K562 (cell line): Measurements from ENCODE around the gene WBP1. TPM values are rescaled to one million over a fixed set of nuclear protein-coding genes. Genes with fewer than 3 reads are reported as not detected.

ENCODE experiments used
- CBX5 ChIP-seq: IDR thresholded peaks from 2 replicates; pipeline ENCODE4 v1.6.1; 2014; ENCODE audit warnings: low read depth, borderline replicate concordance
- EP400 ChIP-seq: fragments of 450-650 bp; IDR thresholded peaks from 2 replicates; pipeline ENCODE4 v1.6.1; 2017; ENCODE audit warnings: antibody characterized with exemption, mild to moderate bottlenecking, moderate library complexity
- NFRKB ChIP-seq: fragments of 450-650 bp; IDR thresholded peaks from 2 replicates; pipeline ENCODE4 v1.6.1; 2016; ENCODE audit warnings: low read depth
- RBFOX2 ChIP-seq: fragments of 200-400 bp; formaldehyde crosslinking; IDR thresholded peaks from 2 replicates; pipeline ENCODE4 v1.6.1; 2017; ENCODE audit warnings: low read depth, mild to moderate bottlenecking, low read length, moderate library complexity
- SIN3B ChIP-seq: fragments of 450-650 bp; IDR thresholded peaks from 2 replicates; pipeline ENCODE4 v1.6.1; 2017; ENCODE audit warnings: low read depth, mild to moderate bottlenecking, moderate library complexity
- SMAD4 ChIP-seq: fragments of 250-450 bp; sonication (Bioruptor Pico); conservative IDR thresholded peaks from 2 replicates; pipeline ENCODE4 v1.8.0; 2021; ENCODE audit warnings: inconsistent platforms, mild to moderate bottlenecking, moderate library complexity
- polyA plus RNA-seq, 8 experiments: library from polyadenylated mRNA; depleted of rRNA in 4 of 8; stranded (reverse) in 5 of 8; unstranded in 3 of 8; fragments of >200 nt; fragmentation: Nextera tagmentation in 2 of 8; fragmentation: Illumina TruSeq in 1 of 8; extraction: Ambion mirVana in 2 of 8; extraction: Trizol in 1 of 8; gene quantifications; 2 replicates each; pipeline versions ENCODE4 v1.2.1 to v1.2.3, GENCODE V29; 2011 to 2014; ENCODE audit warnings: inconsistent platforms in 1 of 8, missing spikeins in 1 of 8
- total RNA-seq, 7 experiments: library from RNA; depleted of rRNA in 6 of 7; stranded (reverse); fragments of >200 nt in 6 of 7; fragmentation: Illumina TruSeq in 2 of 7; extraction: Trizol in 2 of 7; gene quantifications; 2 replicates each; pipeline versions ENCODE4 v1.2.1 to v1.2.3, GENCODE V29; 2011 to 2021; ENCODE audit warnings: low replicate concordance in 1 of 7
- TF ChIP-seq, protein P1 (sequence below), 3 experiments: IDR thresholded peaks in 2 of 3; conservative IDR thresholded peaks in 1 of 3; 2 replicates each; pipeline ENCODE4 v1.5.1; 2011 to 2012; ENCODE audit warnings: low read length in 3 of 3, mild to moderate bottlenecking in 3 of 3, control low read depth in 2 of 3, improper control_type of control experiment in 1 of 3, inconsistent platforms in 1 of 3, low read depth in 1 of 3, mixed read lengths in 1 of 3, moderate library complexity in 1 of 3; ENCODE audit not compliant: insufficient read depth in 2 of 3
- TF ChIP-seq, protein P2 (sequence below), 2 experiments: IDR thresholded peaks; 2 replicates each; pipeline ENCODE4 v1.6.1; 2011; ENCODE audit warnings: borderline replicate concordance in 1 of 2, control low read depth in 1 of 2, low read depth in 1 of 2, low read length in 1 of 2, mild to moderate bottlenecking in 1 of 2, mixed read lengths in 1 of 2, moderate library complexity in 1 of 2; ENCODE audit not compliant: insufficient read depth in 1 of 2, insufficient read length in 1 of 2, poor library complexity in 1 of 2, severe bottlenecking in 1 of 2; ENCODE audit errors: extremely low read depth in 1 of 2

Gene WBP1
- total and polyA plus RNA-seq, 9 of the 15 experiments (the other 6 are each of a cell fraction or from before 2014, with no cell fraction given) = 1.9 to 27.7 (median 14.2) TPM

DNA sequence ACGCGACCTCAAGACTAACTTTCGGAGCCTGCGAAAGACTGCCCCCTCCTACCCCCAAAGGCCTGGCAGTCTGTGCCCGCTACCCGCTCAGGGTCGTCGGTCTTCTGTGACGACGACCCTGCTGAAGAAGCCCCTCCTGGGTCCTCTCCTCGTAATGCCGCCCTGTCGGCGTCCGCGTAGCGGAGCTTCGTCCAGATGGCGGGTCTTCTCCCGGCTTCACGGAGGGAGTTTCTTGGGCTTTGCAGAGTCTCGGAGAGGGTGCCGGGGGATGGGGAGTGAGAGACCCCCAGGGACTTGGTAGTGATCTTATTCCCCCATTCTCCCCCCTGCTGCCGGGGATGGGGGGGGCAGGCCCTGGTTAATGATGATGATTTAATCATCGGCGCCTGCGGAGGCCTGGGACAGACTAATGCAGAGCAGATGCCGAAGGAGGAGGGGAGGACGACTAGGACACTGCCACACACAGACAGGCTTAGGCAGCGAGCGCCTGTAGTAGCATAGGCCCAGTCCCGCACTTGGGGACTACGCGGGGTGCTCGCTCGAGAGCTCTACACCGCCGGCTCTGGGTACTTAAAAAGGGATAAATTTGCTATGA, 49.8 kb downstream of the WBP1 start (continued):
- TF ChIP-seq, protein P1, sequence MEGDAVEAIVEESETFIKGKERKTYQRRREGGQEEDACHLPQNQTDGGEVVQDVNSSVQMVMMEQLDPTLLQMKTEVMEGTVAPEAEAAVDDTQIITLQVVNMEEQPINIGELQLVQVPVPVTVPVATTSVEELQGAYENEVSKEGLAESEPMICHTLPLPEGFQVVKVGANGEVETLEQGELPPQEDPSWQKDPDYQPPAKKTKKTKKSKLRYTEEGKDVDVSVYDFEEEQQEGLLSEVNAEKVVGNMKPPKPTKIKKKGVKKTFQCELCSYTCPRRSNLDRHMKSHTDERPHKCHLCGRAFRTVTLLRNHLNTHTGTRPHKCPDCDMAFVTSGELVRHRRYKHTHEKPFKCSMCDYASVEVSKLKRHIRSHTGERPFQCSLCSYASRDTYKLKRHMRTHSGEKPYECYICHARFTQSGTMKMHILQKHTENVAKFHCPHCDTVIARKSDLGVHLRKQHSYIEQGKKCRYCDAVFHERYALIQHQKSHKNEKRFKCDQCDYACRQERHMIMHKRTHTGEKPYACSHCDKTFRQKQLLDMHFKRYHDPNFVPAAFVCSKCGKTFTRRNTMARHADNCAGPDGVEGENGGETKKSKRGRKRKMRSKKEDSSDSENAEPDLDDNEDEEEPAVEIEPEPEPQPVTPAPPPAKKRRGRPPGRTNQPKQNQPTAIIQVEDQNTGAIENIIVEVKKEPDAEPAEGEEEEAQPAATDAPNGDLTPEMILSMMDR (IDR thresholded peaks at IDR 0.05 in 2 of 3, conservative IDR thresholded peaks at IDR 0.05 in 1 of 3; ENCODE audit: insufficient read depth in 2 of 3, low read depth in 1 of 3, low read length in 3 of 3) = no peak
- TF ChIP-seq, protein P2, sequence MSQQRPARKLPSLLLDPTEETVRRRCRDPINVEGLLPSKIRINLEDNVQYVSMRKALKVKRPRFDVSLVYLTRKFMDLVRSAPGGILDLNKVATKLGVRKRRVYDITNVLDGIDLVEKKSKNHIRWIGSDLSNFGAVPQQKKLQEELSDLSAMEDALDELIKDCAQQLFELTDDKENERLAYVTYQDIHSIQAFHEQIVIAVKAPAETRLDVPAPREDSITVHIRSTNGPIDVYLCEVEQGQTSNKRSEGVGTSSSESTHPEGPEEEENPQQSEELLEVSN (IDR thresholded peaks at IDR 0.05; ENCODE audit: borderline replicate concordance in 1 of 2, extremely low read depth in 1 of 2, insufficient read depth in 1 of 2, insufficient read length in 1 of 2, low read depth in 1 of 2, low read length in 1 of 2, poor library complexity in 1 of 2, severe bottlenecking in 1 of 2) = peak in 1 of 2 experiments; percentile 4
- TF ChIP-seq EP400 = no peak
- TF ChIP-seq RBFOX2 = peak; percentile 51
- TF ChIP-seq CBX5 = no peak
- TF ChIP-seq SMAD4 = 0 out of 2 replicates have a peak, but pooled peaks have one; percentile 30
- TF ChIP-seq NFRKB = peak; percentile 62; the same call in 1 of the 2 replicates
- no peak for TF ChIP-seq SIN3B
